Spleen (tissue), 11 donors: ENCODE data around the gene HES4. TPM values are rescaled to one million over a fixed set of nuclear protein-coding genes. Genes with fewer than 3 reads are reported as not detected.
A peak's percentile ranks its signal among the peaks of the same experiment; 100 is the strongest.
"Not testable (repeated sequence)": the region's sequence is repeated elsewhere in the genome, so short reads cannot be mapped to it uniquely, and the experiment has no call there.

Experiments used
- DNase-seq: peaks from one replicate; pipeline ENCODE4 v3.0.0-alpha.2; 2020
- H3K27ac ChIP-seq, 8 donors: fragments of 200-600 bp; sonication (generic) in 7 of 8; 1 replicate in 4 of 8; 2 replicates in 4 of 8; pipeline versions ENCODE4 v1.5.0 to v1.8.0; 2016 to 2021; ENCODE audit warnings: inconsistent platforms in 4 of 8, mild to moderate bottlenecking in 4 of 8, moderate library complexity in 1 of 8
- H3K27me3 ChIP-seq, 7 donors: fragments of 200-600 bp; sonication (generic) in 6 of 7; replicated peaks in 1 of 7; 1 replicate in 4 of 7; 2 replicates in 3 of 7; pipeline versions ENCODE4 v1.5.0 to v1.8.0; 2016 to 2021; ENCODE audit warnings: inconsistent platforms in 3 of 7, mild to moderate bottlenecking in 1 of 7
- H3K36me3 ChIP-seq, 6 donors: fragments of 200-600 bp; sonication (generic) in 5 of 6; 1 replicate in 4 of 6; 2 replicates in 2 of 6; pipeline versions ENCODE4 v1.5.0 to v1.8.0; 2016 to 2021; ENCODE audit warnings: inconsistent platforms in 2 of 6
- H3K4me1 ChIP-seq, 6 donors: fragments of 200-600 bp; sonication (generic) in 5 of 6; 1 replicate in 3 of 6; 2 replicates in 3 of 6; pipeline versions ENCODE4 v1.5.0 to v1.8.0; 2016 to 2021; ENCODE audit warnings: inconsistent platforms in 3 of 6
- H3K4me3 ChIP-seq, 8 donors: fragments of 200-600 bp; sonication (generic) in 7 of 8; 1 replicate in 4 of 8; 2 replicates in 4 of 8; pipeline versions ENCODE4 v1.5.0 to v1.8.0; 2016 to 2021; ENCODE audit warnings: inconsistent platforms in 4 of 8, mild to moderate bottlenecking in 4 of 8, moderate library complexity in 2 of 8
- H3K9me3 ChIP-seq, 8 donors: fragments of 200-600 bp; sonication (generic) in 7 of 8; 1 replicate in 4 of 8; 2 replicates in 4 of 8; pipeline versions ENCODE4 v1.5.0 to v1.8.0; 2016 to 2021; ENCODE audit warnings: inconsistent platforms in 4 of 8
- POLR2A ChIP-seq, 3 donors: fragments of 450-650 bp; IDR thresholded peaks; one replicate each; pipeline ENCODE4 v1.5.1; 2017; ENCODE audit warnings: antibody characterized with exemption in 3 of 3, mild to moderate bottlenecking in 1 of 3
- POLR2AphosphoS5 ChIP-seq, 3 donors: sonication (generic); formaldehyde crosslinking; IDR thresholded peaks; one replicate each; pipeline ENCODE4 v1.5.1; 2017; ENCODE audit warnings: antibody characterized with exemption in 3 of 3
- WGBS, 5 donors: extraction: QIAGEN DNeasy Blood & Tissue Kit in 3 of 5; methylation state at CpG; one replicate each; pipeline versions ENCODE4 v1.1.5 to v1.1.7; 2013 to 2018; 5-methylcytosine and 5-hydroxymethylcytosine counted together
- intact Hi-C: fragments of 100-400 bp; cut with DNase I; formaldehyde crosslinking; loops from one replicate; pipeline ENCODE4 v1.15.0; 2023; ENCODE audit warnings: low total_unique reads
- polyA plus RNA-seq, 3 donors: library from polyadenylated mRNA; stranded (reverse); fragments of 200-250 nt; gene quantifications; one replicate each; pipeline ENCODE4 v1.2.1, GENCODE V29; 2013
- total RNA-seq, 7 donors: library from RNA; depleted of rRNA in 3 of 7; stranded (reverse); fragments of >200 nt in 3 of 7; fragmentation: NEBNext Ultra II Directional in 4 of 7; extraction: Animal tissue kit (Norgen Biotek cat#: 25700) in 4 of 7; gene quantifications; one replicate each; pipeline versions ENCODE4 v1.1.0 to v1.2.1, GENCODE V29; 2016 to 2021
- TF ChIP-seq, protein P1 (sequence below), 11 experiments: fragments of 200-600 bp in 7 of 11; fragments of 450-650 bp in 4 of 11; sonication (generic) in 4 of 11; IDR thresholded peaks in 8 of 11; conservative IDR thresholded peaks in 3 of 11; 1 replicate in 7 of 11; 2 replicates in 4 of 11; pipeline versions ENCODE4 v1.4.0 to v1.8.0; 2016 to 2021; ENCODE audit warnings: antibody characterized with exemption in 11 of 11, inconsistent platforms in 4 of 11, mild to moderate bottlenecking in 1 of 11
- donor health status: healthy with polysubstance abuse.
- donor health status: DM: no; HTN: no; CAD: no; lungs with moderate emphysema.
- donor health status: DM: no; HTN: no; CAD: no.
- donor health status: Bipolar disorder and iron deficiency.
- donor health status: healthy.
- donor health status: DM: no; HTN: no; CAD: no.
- donor health status: DM: yes; HTN: yes; CAD: no.

The HES4 gene
- total and polyA plus RNA-seq, 10 donors: 3.8 to 64.3 (median 20.6) TPM

DNA sequence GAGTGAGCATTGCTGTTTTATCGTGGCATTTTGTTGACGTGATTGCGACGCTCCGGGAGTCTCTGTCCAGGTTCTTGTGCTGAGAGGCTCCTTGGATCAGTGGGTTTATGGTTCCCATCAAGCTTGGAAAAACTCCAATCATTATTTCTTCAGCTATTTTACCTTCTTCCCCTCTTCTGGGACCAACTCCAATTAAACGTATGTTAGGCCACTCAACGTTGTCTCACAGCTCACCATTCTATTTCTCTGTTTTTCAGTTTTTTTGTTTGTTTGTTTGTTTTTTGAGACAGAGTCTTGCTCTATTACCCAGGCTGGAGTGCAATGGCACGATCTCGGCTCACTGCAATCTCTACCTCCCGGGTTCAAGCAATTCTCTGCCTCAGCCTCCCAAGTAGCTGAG, 8.0 kb downstream of the HES4 start:
- Histone ChIP-seq H3K27me3 (peaks cover 0 to 75% (median 8%) of the 10 kb centered on the region in 7 donors), H3K4me1 (peaks cover 0 to 12% (median under 1%) of the 10 kb centered on the region in 6 donors), H3K27ac (no peak overlapping the region), H3K36me3 (no peaks in the 10 kb centered on the region), H3K9me3 (peaks cover 0 to 17% (median 11%) of the 10 kb centered on the region in 8 donors), H3K4me3 (no peak overlapping the region)
- TF ChIP-seq POLR2A (IDR thresholded peaks at IDR 0.05): no peak
- DNase-seq: no peak
- intact Hi-C loops: no loop called here
- 92 to 96% (median 95%) methylated on average over 10 of the region's 10 CpGs for WGBS, 5 donors

DNA sequence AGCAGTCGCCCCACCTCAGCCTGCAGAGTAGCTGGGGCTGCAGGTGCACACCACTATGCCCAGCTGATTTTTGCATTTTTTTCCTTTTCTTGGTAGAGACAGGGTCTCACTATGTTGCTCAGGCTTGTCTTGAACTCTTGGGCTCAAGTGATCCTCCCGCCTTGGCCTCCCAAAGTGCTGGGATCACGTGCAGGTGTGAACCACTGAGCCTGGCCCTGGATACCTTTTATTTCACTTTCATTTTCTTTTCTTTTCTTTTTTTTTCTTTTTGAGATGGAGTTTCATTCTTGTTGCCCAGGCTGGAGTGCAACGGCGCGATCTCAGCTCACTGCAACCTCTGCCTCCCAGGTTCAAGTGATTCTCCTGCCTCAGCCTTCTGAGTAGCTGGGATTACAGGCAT, 8.6 kb downstream of the HES4 start:
- H3K27me3 ChIP-seq: peaks cover 0 to 71% (median 5%) of the 10 kb centered on the region in 7 donors
- peaks cover 0 to 17% (median 11%) of the 10 kb centered on the region in 8 donors for H3K9me3 ChIP-seq
- H3K27ac ChIP-seq, intact Hi-C loops, H3K4me1 ChIP-seq, H3K36me3 ChIP-seq, H3K4me3 ChIP-seq, DNase-seq: not testable (repeated sequence)
- WGBS, 5 donors: 82 to 92% (median 86%) methylated on average over 6 of the region's 6 CpGs

DNA sequence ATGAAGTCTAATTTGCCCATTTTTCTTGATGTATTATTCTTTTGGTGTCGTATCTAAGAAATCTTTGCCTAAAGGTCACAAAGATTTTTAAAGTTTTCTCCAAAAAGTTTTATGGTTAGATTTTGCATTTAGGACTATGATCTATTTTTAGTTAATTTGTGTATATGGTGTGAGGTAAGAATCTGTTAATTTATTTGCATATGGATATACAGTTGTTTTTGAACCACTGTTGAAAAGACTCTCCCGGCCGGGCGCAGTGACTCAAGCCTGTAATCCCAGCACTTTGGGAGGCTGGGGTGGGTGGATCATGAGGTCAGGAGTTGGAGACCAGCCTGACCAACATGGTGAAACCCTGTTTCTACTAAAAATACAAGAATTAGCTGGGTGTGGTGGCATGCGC, 11.8 kb downstream of the HES4 start:
- H3K4me1 ChIP-seq, H3K4me3 ChIP-seq, DNase-seq, H3K36me3 ChIP-seq, H3K27ac ChIP-seq: not testable (repeated sequence)
- H3K9me3 ChIP-seq: peaks cover 0 to 17% (median 11%) of the 10 kb centered on the region in 8 donors
- peaks cover 0 to 71% (median 10%) of the 10 kb centered on the region in 7 donors for H3K27me3 ChIP-seq
- intact Hi-C loops: loop anchor here (5.0 kb wide), 1 partner anchor 74 kb away; no protein-coding TSS in a partner anchor
- WGBS, 5 donors: 78 to 92% (median 89%) methylated on average over 5 of the region's 5 CpGs

DNA sequence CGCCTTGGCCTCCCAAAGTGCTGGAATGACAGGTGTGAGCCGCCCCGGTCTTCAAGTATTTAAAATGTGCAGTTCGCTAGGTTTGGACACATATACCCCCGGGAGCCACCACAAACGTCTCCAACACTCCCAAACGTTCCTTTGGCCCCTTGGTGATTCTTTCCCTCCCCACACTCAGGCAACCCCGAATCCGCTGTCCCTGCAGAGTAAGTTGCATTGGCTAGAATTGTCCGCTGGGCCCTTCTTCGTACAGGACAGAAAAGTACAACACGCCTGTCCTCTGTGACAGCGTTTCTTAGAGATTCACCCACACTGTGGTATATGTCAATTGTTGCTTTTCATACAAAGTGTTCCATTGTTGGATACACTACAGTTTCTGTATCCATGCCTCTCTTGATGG, 14.8 kb downstream of the HES4 start:
- Histone ChIP-seq H3K27me3 (peaks cover 0 to 77% (median 14%) of the 10 kb centered on the region in 7 donors), H3K4me1 (peaks cover 0 to 9% (median 4%) of the 10 kb centered on the region in 6 donors), H3K27ac (no peak overlapping the region), H3K9me3 (no peaks in the 10 kb centered on the region), H3K4me3 (no peak overlapping the region), H3K36me3 (no peaks in the 10 kb centered on the region)
- no peak for DNase-seq
- 76 to 85% (median 78%) methylated on average over 13 of the region's 13 CpGs for WGBS, 5 donors
- no peak for TF ChIP-seq POLR2AphosphoS5 (IDR thresholded peaks at IDR 0.05)
- no peak for TF ChIP-seq POLR2A (IDR thresholded peaks at IDR 0.05)
- TF ChIP-seq, protein P1, sequence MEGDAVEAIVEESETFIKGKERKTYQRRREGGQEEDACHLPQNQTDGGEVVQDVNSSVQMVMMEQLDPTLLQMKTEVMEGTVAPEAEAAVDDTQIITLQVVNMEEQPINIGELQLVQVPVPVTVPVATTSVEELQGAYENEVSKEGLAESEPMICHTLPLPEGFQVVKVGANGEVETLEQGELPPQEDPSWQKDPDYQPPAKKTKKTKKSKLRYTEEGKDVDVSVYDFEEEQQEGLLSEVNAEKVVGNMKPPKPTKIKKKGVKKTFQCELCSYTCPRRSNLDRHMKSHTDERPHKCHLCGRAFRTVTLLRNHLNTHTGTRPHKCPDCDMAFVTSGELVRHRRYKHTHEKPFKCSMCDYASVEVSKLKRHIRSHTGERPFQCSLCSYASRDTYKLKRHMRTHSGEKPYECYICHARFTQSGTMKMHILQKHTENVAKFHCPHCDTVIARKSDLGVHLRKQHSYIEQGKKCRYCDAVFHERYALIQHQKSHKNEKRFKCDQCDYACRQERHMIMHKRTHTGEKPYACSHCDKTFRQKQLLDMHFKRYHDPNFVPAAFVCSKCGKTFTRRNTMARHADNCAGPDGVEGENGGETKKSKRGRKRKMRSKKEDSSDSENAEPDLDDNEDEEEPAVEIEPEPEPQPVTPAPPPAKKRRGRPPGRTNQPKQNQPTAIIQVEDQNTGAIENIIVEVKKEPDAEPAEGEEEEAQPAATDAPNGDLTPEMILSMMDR (IDR thresholded peaks at IDR 0.05 in 8 of 11, conservative IDR thresholded peaks at IDR 0.05 in 3 of 11): no peak
- intact Hi-C loops: loop anchor here (5.0 kb wide), 1 partner anchor 77 kb away; no protein-coding TSS in a partner anchor

DNA sequence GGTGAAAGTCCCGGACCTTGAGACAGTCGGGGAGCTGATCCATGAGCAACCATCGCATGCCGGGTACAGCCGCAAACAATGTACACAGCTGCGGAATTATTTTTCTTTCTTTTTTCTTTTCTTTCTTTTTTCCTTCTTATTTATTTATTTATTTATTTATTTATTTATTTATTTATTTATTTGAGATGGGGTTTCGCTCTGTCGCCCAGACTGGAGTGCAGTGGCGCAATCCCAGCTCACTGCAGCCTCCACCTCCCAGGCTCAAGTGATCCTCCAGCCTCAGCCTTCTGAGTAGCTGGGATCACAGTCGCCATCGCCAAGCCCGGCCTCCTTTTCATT, 15.5 kb downstream of the HES4 start:
- peak overlapping the region in 1 of 8 donors; percentile 25 for H3K4me3 ChIP-seq
- no peak for TF ChIP-seq POLR2A (IDR thresholded peaks at IDR 0.05)
- TF ChIP-seq, protein P1 (IDR thresholded peaks at IDR 0.05 in 8 of 11, conservative IDR thresholded peaks at IDR 0.05 in 3 of 11): peak in 4 of 11 experiments; percentile 7 to 34 (median 20)
- no peak overlapping the region for H3K27ac ChIP-seq
- no peak for DNase-seq
- no peaks in the 10 kb centered on the region for H3K9me3 ChIP-seq
- intact Hi-C loops: no loop called here
- H3K36me3 ChIP-seq: no peaks in the 10 kb centered on the region
- peaks cover 0 to 73% (median 14%) of the 10 kb centered on the region in 7 donors for H3K27me3 ChIP-seq
- WGBS, 5 donors: 56 to 66% (median 62%) methylated on average over 12 of the region's 12 CpGs
- peaks cover 0 to 9% (median 4%) of the 10 kb centered on the region in 6 donors for H3K4me1 ChIP-seq
